Esophagus (tissue), 2 donors: ENCODE data around the gene CARF. TPM values are rescaled to one million over a fixed set of nuclear protein-coding genes. Genes with fewer than 3 reads are reported as not detected.
"Not testable (repeated sequence)": the region's sequence is repeated elsewhere in the genome, so short reads cannot be mapped to it uniquely, and the experiment has no call there.

Experiments used
- H3K27ac ChIP-seq, 2 donors: one replicate each; pipeline ENCODE4 v1.5.1; 2013; ENCODE audit warnings: low read depth in 2 of 2, mild to moderate bottlenecking in 2 of 2, inconsistent platforms in 1 of 2, low read length in 1 of 2, moderate library complexity in 1 of 2
- H3K27me3 ChIP-seq, 2 donors: one replicate each; pipeline ENCODE4 v1.6.1; 2013; ENCODE audit warnings: low read length in 2 of 2, control low read depth in 1 of 2, mild to moderate bottlenecking in 1 of 2; ENCODE audit not compliant: insufficient read depth in 2 of 2, control insufficient read depth in 1 of 2
- H3K36me3 ChIP-seq, 2 donors: one replicate each; pipeline ENCODE4 v1.6.1; 2013; ENCODE audit warnings: low read length in 1 of 2; ENCODE audit not compliant: control insufficient read depth in 2 of 2, insufficient read depth in 2 of 2
- H3K4me1 ChIP-seq, 2 donors: one replicate each; pipeline ENCODE4 v1.6.1; 2013; ENCODE audit warnings: low read length in 1 of 2; ENCODE audit not compliant: control insufficient read depth in 2 of 2, insufficient read depth in 2 of 2
- H3K4me3 ChIP-seq, 2 donors: one replicate each; pipeline ENCODE4 v1.5.1; 2013; ENCODE audit warnings: low read length in 2 of 2, mild to moderate bottlenecking in 2 of 2, low read depth in 1 of 2, moderate library complexity in 1 of 2
- H3K9me3 ChIP-seq, 2 donors: one replicate each; pipeline ENCODE4 v1.6.1; 2013; ENCODE audit warnings: mild to moderate bottlenecking in 2 of 2, low read depth in 1 of 2, low read length in 1 of 2, moderate library complexity in 1 of 2; ENCODE audit not compliant: control insufficient read depth in 2 of 2, insufficient read depth in 1 of 2
- WGBS, 2 donors: extraction: QIAGEN DNeasy Blood & Tissue Kit; methylation state at CpG; one replicate each; pipeline ENCODE4 v1.1.7; 2013; 5-methylcytosine and 5-hydroxymethylcytosine counted together
- polyA plus RNA-seq, 2 donors: library from polyadenylated mRNA; stranded (reverse); fragments of 200-250 nt; gene quantifications; one replicate each; pipeline ENCODE4 v1.2.3, GENCODE V29; 2013
- donor health status: healthy with polysubstance abuse.
- donor health status: Bipolar disorder and iron deficiency.

Gene CARF
- polyA plus RNA-seq, 2 donors, result 1.7 to 2.0 TPM

GRCh38 chr2:202908186-202908585 is 3.9 kb upstream of the CARF start:
- Histone ChIP-seq H3K4me1 (no peaks in the 10 kb centered on the region), H3K27ac (no peak overlapping the region), H3K9me3 (no peaks in the 10 kb centered on the region), H3K36me3 (no peaks in the 10 kb centered on the region), H3K27me3 (no peaks in the 10 kb centered on the region), H3K4me3 (no peak overlapping the region)
- WGBS, 2 donors, result 80 to 86% methylated on average over 5 of the region's 5 CpGs

GRCh38 chr2:202909394-202910192 is 2.5 kb upstream of the CARF start:
- Histone ChIP-seq H3K4me1 (no peaks in the 10 kb centered on the region), H3K9me3 (no peaks in the 10 kb centered on the region), H3K27ac (no peak overlapping the region), H3K4me3 (no peak overlapping the region), H3K36me3 (no peaks in the 10 kb centered on the region), H3K27me3 (no peaks in the 10 kb centered on the region)
- WGBS, 2 donors, result 89% methylated on average over 6 of the region's 6 CpGs

- H3K9me3 ChIP-seq, H3K27ac ChIP-seq, H3K36me3 ChIP-seq, H3K27me3 ChIP-seq, H3K4me1 ChIP-seq: not testable (repeated sequence)
- 87 to 89% methylated on average over 5 of the region's 5 CpGs for WGBS, 2 donors
- H3K4me3 ChIP-seq, result peak overlapping the region in 1 of 2 donors; percentile 92
These were observed 1.8 kb upstream of the CARF start for GRCh38 chr2:202910250-202910649.

GRCh38 chr2:202910698-202911097 is 1.4 kb upstream of the CARF start:
- Histone ChIP-seq H3K36me3 (no peaks in the 10 kb centered on the region), H3K4me1 (no peaks in the 10 kb centered on the region), H3K27ac (no peak overlapping the region), H3K4me3 (peak overlapping the region in 1 of 2 donors; percentile 92), H3K9me3 (no peaks in the 10 kb centered on the region), H3K27me3 (no peaks in the 10 kb centered on the region)
- WGBS, 2 donors, result 12 to 13% methylated on average over 3 of the region's 3 CpGs

- Histone ChIP-seq H3K4me3 (peak overlapping the region; percentile 72 to 92), H3K36me3 (no peaks in the 10 kb centered on the region), H3K27ac (peak overlapping the region; percentile 34 to 56), H3K4me1 (no peaks in the 10 kb centered on the region), H3K27me3 (no peaks in the 10 kb centered on the region), H3K9me3 (no peaks in the 10 kb centered on the region)
- WGBS, 2 donors, result 0% methylated on average over 8 of the region's 8 CpGs
These were observed 918 bp upstream of the CARF start for GRCh38 chr2:202911203-202911511.

- 1 to 5% methylated on average over 6 to 21 of the region's 49 CpGs for WGBS, 2 donors
- peak overlapping the region; percentile 56 to 92 for H3K27ac ChIP-seq
- not testable (repeated sequence) for H3K36me3 ChIP-seq
These were observed 497 bp downstream of the CARF start for GRCh38 chr2:202912342-202913201.

GRCh38 chr2:202918860-202919259 is 6.8 kb downstream of the CARF start:
- 73 to 81% methylated on average over 1 of the region's 1 CpG for WGBS, 2 donors
- Histone ChIP-seq H3K9me3 (no peaks in the 10 kb centered on the region), H3K27ac (no peak overlapping the region), H3K4me1 (no peaks in the 10 kb centered on the region), H3K27me3 (no peaks in the 10 kb centered on the region), H3K36me3 (no peaks in the 10 kb centered on the region), H3K4me3 (no peak overlapping the region)

More at GRCh38 chr2:202912342-202913201, 497 bp downstream of the CARF start:
- H3K9me3 ChIP-seq, H3K4me1 ChIP-seq, H3K27me3 ChIP-seq: not testable (repeated sequence)
- peak overlapping the region; percentile 72 to 92 for H3K4me3 ChIP-seq

- no peak overlapping the region for H3K4me3 ChIP-seq
- no peaks in the 10 kb centered on the region for H3K9me3 ChIP-seq
- H3K36me3 ChIP-seq, result peaks cover 0 to 2% of the 10 kb centered on the region in 2 donors
- H3K27me3 ChIP-seq, result no peaks in the 10 kb centered on the region
- WGBS, 2 donors, result 90 to 91% methylated on average over 3 of the region's 3 CpGs
- peaks cover 0 to 3% of the 10 kb centered on the region in 2 donors for H3K4me1 ChIP-seq
- H3K27ac ChIP-seq, result no peak overlapping the region
These were observed 20.5 kb downstream of the CARF start for GRCh38 chr2:202932425-202933138.

GRCh38 chr2:202933139-202933510 is 21.1 kb downstream of the CARF start:
- WGBS, 2 donors, result 90 to 92% methylated on average over 5 of the region's 5 CpGs

More at GRCh38 chr2:202933139-202933510, 21.1 kb downstream of the CARF start:
- Histone ChIP-seq H3K27me3 (no peaks in the 10 kb centered on the region), H3K9me3 (no peaks in the 10 kb centered on the region), H3K4me1 (peaks cover 0 to 3% of the 10 kb centered on the region in 2 donors), H3K4me3 (no peak overlapping the region), H3K36me3 (peaks cover 0 to 1% of the 10 kb centered on the region in 2 donors), H3K27ac (no peak overlapping the region)
